DMS153 treated with DMSO at 0.1 percent for 48 hours (cell line): Measurements from ENCODE around the gene TCF21.
"Not testable (repeated sequence)": the region's sequence is repeated elsewhere in the genome, so short reads cannot be mapped to it uniquely, and the experiment has no call there.

Source experiments
- DNase-seq: peaks from one replicate; lab custom pipeline; 2025; ENCODE audit not compliant: unreplicated experiment; lab: John Stamatoyannopoulos, UW

Gene TCF21

DNA sequence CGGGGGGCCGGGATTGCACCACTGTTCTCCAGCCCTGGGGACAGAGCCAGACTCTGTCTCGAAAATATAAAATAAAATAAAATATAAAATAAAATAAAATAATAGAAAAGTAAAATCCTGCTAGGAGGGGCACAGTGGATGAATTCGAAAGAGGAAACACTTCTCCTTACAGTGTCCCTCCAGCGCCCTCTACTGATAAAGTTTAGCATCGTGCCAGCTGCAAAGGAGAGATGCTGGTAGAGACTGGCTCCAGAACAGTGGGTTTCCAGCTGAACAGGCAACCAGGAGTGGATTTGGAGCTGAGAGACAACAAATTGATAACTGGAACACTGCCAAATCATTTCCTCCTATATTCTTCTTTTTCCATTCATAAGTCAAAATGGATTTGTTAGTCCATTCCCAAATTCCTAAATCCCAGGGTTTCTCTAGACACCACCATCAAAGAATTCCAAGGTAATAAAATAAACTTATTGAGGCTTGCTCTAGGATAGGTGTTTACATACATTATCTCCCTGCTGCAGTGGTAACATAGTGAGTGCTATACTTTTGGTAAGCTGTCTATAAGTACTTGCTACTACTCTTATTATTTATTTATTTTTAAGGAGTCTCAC is 32.4 kb downstream of the TCF21 start:
- DNase-seq: peak; percentile 47

DNA sequence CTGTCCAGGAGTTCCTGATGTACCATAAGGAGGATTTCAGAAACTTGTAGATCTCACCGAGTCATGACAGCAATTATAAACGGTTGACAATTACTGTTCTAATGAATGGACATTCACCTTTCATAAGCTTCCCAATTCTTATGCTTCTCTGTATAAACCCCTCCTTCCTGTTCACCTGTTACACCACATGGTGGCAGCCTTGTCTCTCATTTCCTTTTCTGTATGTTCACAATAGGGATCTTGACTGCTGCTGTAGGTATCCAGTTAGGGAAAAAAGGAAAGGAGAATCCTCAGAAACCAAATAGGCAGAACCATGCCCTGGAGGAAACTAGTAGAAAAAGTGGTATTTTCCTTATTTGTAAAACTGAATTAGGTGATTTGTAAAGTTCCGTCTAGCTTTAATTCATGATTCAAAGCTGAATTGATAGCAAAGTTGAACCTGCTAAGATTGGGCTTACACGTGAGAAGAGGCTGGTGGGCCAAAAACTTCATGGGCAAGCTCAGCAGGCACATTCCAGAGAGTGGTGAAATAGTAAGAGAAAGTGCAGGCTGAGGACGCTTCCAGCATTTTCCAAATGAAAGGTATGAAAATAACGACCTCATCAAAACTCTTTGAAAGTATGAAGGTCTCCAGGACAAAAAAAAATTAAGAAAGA is 35.2 kb downstream of the TCF21 start:
- DNase-seq: peak; percentile 86

DNA sequence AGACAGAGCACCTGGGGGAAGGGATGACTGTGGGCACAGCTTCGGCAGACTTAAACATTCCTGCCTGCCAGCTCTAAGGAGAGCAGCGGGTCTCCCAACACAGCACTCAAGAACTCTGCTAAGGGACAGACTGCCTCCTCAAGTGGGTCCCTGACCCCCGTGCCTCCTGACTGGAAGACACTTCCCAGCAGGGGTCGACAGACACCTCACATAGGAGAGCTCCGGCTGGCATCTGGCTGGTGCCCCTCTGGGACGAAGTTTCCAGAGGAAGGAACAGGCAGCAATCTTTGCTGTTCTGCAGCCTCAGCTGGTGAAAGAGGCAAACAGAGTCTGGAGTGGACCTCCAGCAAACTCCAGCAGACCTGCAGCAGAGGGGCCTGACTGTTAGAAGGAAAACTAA is 42.3 kb downstream of the TCF21 start:
- DNase-seq: not testable (repeated sequence)

- DNase-seq: not testable (repeated sequence)
Observed at GRCh38 chr6:133936352-133936751, 47.4 kb downstream of the TCF21 start.

- DNase-seq: no peak
Observed at GRCh38 chr6:133937909-133938308, 49.0 kb downstream of the TCF21 start.

- DNase-seq: no peak
Observed at GRCh38 chr6:133938533-133938932, 49.6 kb downstream of the TCF21 start.

DNA sequence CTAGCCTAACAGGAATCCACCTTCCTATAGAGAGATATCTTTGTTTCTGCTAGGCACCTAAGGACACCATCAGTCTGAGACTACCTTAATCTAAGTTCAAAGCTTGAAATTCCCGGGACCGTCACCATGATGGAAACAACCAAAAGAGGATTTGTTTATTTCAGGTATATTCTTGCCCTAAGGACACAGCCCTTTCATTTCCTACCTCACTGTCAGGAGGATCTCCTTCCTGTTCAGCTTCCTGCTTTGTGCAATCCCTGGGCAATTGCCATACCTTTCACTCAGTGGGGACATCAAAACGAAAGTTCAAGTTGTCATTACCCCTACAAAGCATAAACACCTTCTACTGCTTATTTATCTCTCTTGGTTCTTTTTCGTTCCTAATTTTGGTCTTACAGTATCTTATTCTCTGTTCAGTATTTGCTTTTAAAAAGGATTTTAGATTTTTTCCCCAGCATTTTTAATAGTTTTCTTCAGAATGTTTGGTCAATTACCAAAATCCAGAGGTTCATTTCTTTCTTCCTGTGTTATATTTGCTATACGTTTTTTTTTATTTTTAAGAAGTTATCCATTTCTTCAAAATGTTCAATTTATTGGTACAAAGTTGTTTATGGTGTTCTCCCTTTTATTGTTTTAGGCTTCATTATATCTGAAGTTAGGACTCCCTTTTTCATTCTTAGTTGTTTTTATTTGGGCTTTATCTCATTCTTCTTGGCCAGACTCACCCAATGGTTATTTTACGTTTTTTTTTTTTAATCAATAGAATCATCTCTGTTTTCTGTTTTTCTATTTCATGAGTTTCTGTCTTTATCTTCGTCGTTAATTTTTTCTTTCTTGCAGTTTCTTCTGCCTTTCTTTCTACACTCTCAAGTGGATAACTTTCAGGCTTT is 51.1 kb downstream of the TCF21 start:
- DNase-seq: no peak
